Heart left ventricle (tissue), 16 donors: ENCODE results near the gene GTF3A. TPM values are rescaled to one million over a fixed set of nuclear protein-coding genes. Genes with fewer than 3 reads are reported as not detected.

Experiments
- ATAC-seq, 4 donors: fragments of 200-7000 bp; cut with Tn5 transposase; one replicate each; pipeline ENCODE4 v1.9.1; 2020 to 2022; ENCODE audit warnings: moderate library complexity in 4 of 4, mild to moderate bottlenecking in 3 of 4, moderate number of reproducible peaks in 1 of 4
- DNase-seq, 5 donors: peaks; one replicate each; pipeline ENCODE4 v3.0.0-alpha.2; 2020
- H3K27ac ChIP-seq, 12 donors: fragments of 200-600 bp; sonication (generic) in 4 of 12; one replicate each; pipeline versions ENCODE4 v1.5.0 to v1.8.0; 2016 to 2022; ENCODE audit warnings: mild to moderate bottlenecking in 2 of 12
- H3K27me3 ChIP-seq, 9 donors: fragments of 200-600 bp; sonication (generic) in 2 of 9; one replicate each; pipeline versions ENCODE4 v1.5.1 to v1.8.0; 2016 to 2022; ENCODE audit warnings: mild to moderate bottlenecking in 3 of 9
- H3K36me3 ChIP-seq, 9 donors: fragments of 200-600 bp; sonication (generic) in 2 of 9; one replicate each; pipeline versions ENCODE4 v1.5.0 to v1.8.0; 2018 to 2022; ENCODE audit warnings: mild to moderate bottlenecking in 2 of 9
- H3K4me1 ChIP-seq, 12 donors: fragments of 200-600 bp; sonication (generic) in 4 of 12; one replicate each; pipeline versions ENCODE4 v1.5.0 to v1.8.0; 2016 to 2022; ENCODE audit warnings: mild to moderate bottlenecking in 3 of 12
- H3K4me3 ChIP-seq, 12 donors: fragments of 200-600 bp; sonication (generic) in 4 of 12; one replicate each; pipeline versions ENCODE4 v1.5.0 to v1.8.0; 2017 to 2022; ENCODE audit warnings: mild to moderate bottlenecking in 9 of 12, moderate library complexity in 4 of 12
- H3K9me3 ChIP-seq, 12 donors: fragments of 200-600 bp; sonication (generic) in 4 of 12; one replicate each; pipeline versions ENCODE4 v1.5.0 to v1.8.0; 2016 to 2022; ENCODE audit warnings: mild to moderate bottlenecking in 1 of 12
- CTCF ChIP-seq, 12 donors: fragments of 200-600 bp; sonication (generic) in 4 of 12; IDR thresholded peaks; one replicate each; pipeline versions ENCODE4 v1.5.0 to v1.8.0; 2018 to 2022; ENCODE audit warnings: antibody characterized with exemption in 12 of 12, mild to moderate bottlenecking in 5 of 12
- POLR2A ChIP-seq, 2 donors: fragments of 450-650 bp; IDR thresholded peaks; one replicate each; pipeline ENCODE4 v1.6.1; 2017; ENCODE audit warnings: antibody characterized with exemption in 2 of 2, mild to moderate bottlenecking in 2 of 2, moderate library complexity in 2 of 2
- WGBS, 4 donors: extraction: QIAGEN DNeasy Blood & Tissue Kit in 2 of 4; methylation state at CpG; one replicate each; pipeline versions ENCODE4 v1.1.5 to v1.1.7; 2013 to 2018; 5-methylcytosine and 5-hydroxymethylcytosine counted together
- intact Hi-C, 10 donors: fragments of 100-400 bp; cut with DNase I; formaldehyde crosslinking; loops; one replicate each; pipeline versions ENCODE4 v1.11.1 to v1.14.2; 2022
- polyA plus RNA-seq, 2 donors: library from polyadenylated mRNA; stranded (reverse); fragments of 200-250 nt; gene quantifications; one replicate each; pipeline ENCODE4 v1.2.3, GENCODE V29; 2013
- total RNA-seq, 9 donors: library from RNA; depleted of rRNA in 2 of 9; stranded (reverse); fragments of >200 nt in 2 of 9; fragmentation: NEBNext Ultra II Directional in 3 of 9; extraction: Animal tissue kit (Norgen Biotek cat#: 25700) in 3 of 9; gene quantifications; one replicate each; pipeline versions ENCODE4 v1.1.0 to v1.2.4, GENCODE V29; 2016 to 2023
- donor health status: ischemic (EF 13 %, LVEDD 7.1; RV severe dilation, severe dysfunction).
- donor health status: healthy with polysubstance abuse.
- donor health status: DM: no; HTN: yes; CAD: no.
- donor health status: DM: no; HTN: no; CAD: no.
- donor health status: ischemic (EF 25% LVEDD 6.9; RV normal size, moderate dysfunction).
- donor health status: ischemic (EF 25% LVEDD 5.7; RV mildly dilated, moderate dysfunction).
- donor health status: healthy.
- donor health status: DM: yes; HTN: yes; CAD: no.
- donor health status: ischemic (EF 35%, LVEDD 5.7; RV mildly dilated, moderate dysfunction).
- donor health status: nonischemic (EF 11% LVEDD 7.7; RV severe dilation, severe dysfunction).
- donor health status: DM: yes; HTN: yes; CAD: no.
- donor health status: PGD.
- donor health status: ischemic (EF 29% LVEDD 5.4; RV normal size, mild dysfunction).
- donor health status: nonischemic (EF 23%, LVEDD 6.1; RV moderate dilation, normal function).

GTF3A gene
- total and polyA plus RNA-seq, 11 donors, result 138 to 593 (median 201) TPM

- no peak for TF ChIP-seq POLR2A (IDR thresholded peaks at IDR 0.05)
- no peak for TF ChIP-seq CTCF (IDR thresholded peaks at IDR 0.05)
- no peak for ATAC-seq
- Histone ChIP-seq H3K9me3 (no peaks in the 10 kb centered on the region), H3K36me3 (peaks cover 0 to 61% (median 54%) of the 10 kb centered on the region in 9 donors), H3K27ac (peak overlapping the region in 2 of 12 donors; percentile 91 to 96), H3K4me1 (peaks cover 5 to 48% (median 34%) of the 10 kb centered on the region in 12 donors), H3K27me3 (no peaks in the 10 kb centered on the region), H3K4me3 (no peak overlapping the region)
- no peak for DNase-seq
- 84 to 88% (median 86%) methylated on average over 5 of the region's 5 CpGs for WGBS, 4 donors
- intact Hi-C loops, result loop anchor here in 3 of 10 donors (10.0 kb wide), 2 partner anchors 163 to 197 kb away; partner anchors contain the start of genes LNX2 (in 2 of the 3) and POLR1D (in 2 of the 3)
These were observed 3.7 kb downstream of the GTF3A start for GRCh38 chr13:27428160-27428559.

- ATAC-seq (peak in 1 of 4 donors; percentile 33), DNase-seq (no peak)
- Histone ChIP-seq H3K36me3 (peaks cover 0 to 98% (median 94%) of the 10 kb centered on the region in 9 donors), H3K4me1 (peaks cover 0 to 18% (median 6%) of the 10 kb centered on the region in 12 donors), H3K27me3 (no peaks in the 10 kb centered on the region), H3K4me3 (no peak overlapping the region), H3K27ac (no peak overlapping the region), H3K9me3 (no peaks in the 10 kb centered on the region)
- intact Hi-C loops, result no loop called here
- TF ChIP-seq POLR2A (IDR thresholded peaks at IDR 0.05), result no peak
- no peak for TF ChIP-seq CTCF (IDR thresholded peaks at IDR 0.05)
- WGBS, 4 donors, result 66 to 76% (median 74%) methylated on average over 3 of the region's 3 CpGs
These were observed 7.8 kb downstream of the GTF3A start for GRCh38 chr13:27432180-27432579.

- H3K4me1 ChIP-seq, result peaks cover 0 to 13% (median under 1%) of the 10 kb centered on the region in 12 donors
- H3K27ac ChIP-seq, result no peak overlapping the region
- no peaks in the 10 kb centered on the region for H3K9me3 ChIP-seq
- no peak for DNase-seq
- TF ChIP-seq POLR2A (IDR thresholded peaks at IDR 0.05) (no peak), CTCF (IDR thresholded peaks at IDR 0.05) (no peak)
- H3K36me3 ChIP-seq, result peaks cover 0 to 98% (median 94%) of the 10 kb centered on the region in 9 donors
- intact Hi-C loops, result no loop called here
- no peak for ATAC-seq
- no peaks in the 10 kb centered on the region for H3K27me3 ChIP-seq
- no peak overlapping the region for H3K4me3 ChIP-seq
- 77 to 86% (median 82%) methylated on average over 12 of the region's 12 CpGs for WGBS, 4 donors
These were observed 8.3 kb downstream of the GTF3A start for GRCh38 chr13:27432611-27433210.

- intact Hi-C loops, result no loop called here
- ATAC-seq (no peak), DNase-seq (no peak)
- TF ChIP-seq CTCF (IDR thresholded peaks at IDR 0.05) (no peak), POLR2A (IDR thresholded peaks at IDR 0.05) (no peak)
- WGBS, 4 donors, result 91 to 95% (median 94%) methylated on average over 2 of the region's 2 CpGs
- no peak overlapping the region for H3K4me3 ChIP-seq
- no peak overlapping the region for H3K27ac ChIP-seq
- peaks cover 0 to 13% (median under 1%) of the 10 kb centered on the region in 12 donors for H3K4me1 ChIP-seq
- H3K9me3 ChIP-seq, result no peaks in the 10 kb centered on the region
- no peaks in the 10 kb centered on the region for H3K27me3 ChIP-seq
- H3K36me3 ChIP-seq, result peaks cover 0 to 96% (median 73%) of the 10 kb centered on the region in 9 donors
These were observed 12.7 kb downstream of the GTF3A start for GRCh38 chr13:27437126-27437525.
